PC-9 (cell line): ENCODE data around the gene AMMECR1. TPM values are rescaled to one million over a fixed set of nuclear protein-coding genes. Genes with fewer than 3 reads are reported as not detected.
"Not testable (repeated sequence)": the region's sequence is repeated elsewhere in the genome, so short reads cannot be mapped to it uniquely, and the experiment has no call there.

Experiments used
- BruUV-seq: library from RNA; stranded (reverse); fragments of 400-500 nt; replicated peaks from 2 replicates; lab custom pipeline; 2021; lab: Mats Ljungman, UMichigan
- CTCF ChIA-PET: fragments of 300-600 bp; sonication (Branson Sonifier 250); formaldehyde crosslinking; loops from one replicate; lab custom pipeline; 2022; ENCODE audit warnings: antibody characterized with exemption; lab: Charles Lee
- POLR2A ChIA-PET: fragments of 300-600 bp; sonication (Branson Sonifier 250); formaldehyde crosslinking; loops from one replicate; lab custom pipeline; 2022; ENCODE audit warnings: antibody characterized with exemption; ENCODE audit not compliant: unreplicated experiment; lab: Charles Lee
- DNase-seq, 2 experiments: peaks; one replicate each; pipeline versions ENCODE4 v3.0.0 to v3.0.0-alpha.2; 2015 to 2022; ENCODE audit warnings: mixed read lengths in 1 of 2
- H2AFZ ChIP-seq: fragments of 200-600 bp; sonication (generic); 2 replicates; pipeline ENCODE4 v1.8.1; 2017; ENCODE audit warnings: antibody characterized with exemption
- H3F3A ChIP-seq: fragments of 200-600 bp; sonication (generic); 2 replicates; pipeline ENCODE4 v1.8.1; 2017; ENCODE audit warnings: antibody characterized with exemption, mild to moderate bottlenecking, low read depth; ENCODE audit not compliant: insufficient read depth
- H3K27ac ChIP-seq: fragments of 200-600 bp; sonication (generic); 2 replicates; pipeline ENCODE4 v1.6.1; 2016; ENCODE audit warnings: mixed run types
- H3K27me3 ChIP-seq: fragments of 200-600 bp; sonication (generic); 2 replicates; pipeline ENCODE4 v1.6.1; 2016; ENCODE audit warnings: low read depth, mixed run types; ENCODE audit not compliant: insufficient read depth
- H3K36me3 ChIP-seq: fragments of 200-600 bp; sonication (generic); 2 replicates; pipeline ENCODE4 v1.6.1; 2016; ENCODE audit warnings: low read depth, mixed run types
- H3K4me1 ChIP-seq: fragments of 200-600 bp; sonication (generic); replicated peaks from 2 replicates; pipeline ENCODE4 v1.6.1; 2016; ENCODE audit warnings: mixed run types; ENCODE audit not compliant: insufficient read depth
- H3K4me2 ChIP-seq: fragments of 200-600 bp; sonication (generic); 2 replicates; pipeline ENCODE4 v1.6.1; 2017; ENCODE audit warnings: mixed run types
- H3K4me3 ChIP-seq: fragments of 200-600 bp; sonication (generic); 2 replicates; pipeline ENCODE4 v1.6.1; 2016; ENCODE audit warnings: mixed run types
- H3K79me2 ChIP-seq: fragments of 200-600 bp; sonication (generic); 2 replicates; pipeline ENCODE4 v1.6.1; 2017; ENCODE audit warnings: low read depth, mixed run types
- H3K9me2 ChIP-seq: fragments of 200-600 bp; sonication (generic); 2 replicates; pipeline ENCODE4 v1.8.1; 2017; ENCODE audit warnings: mild to moderate bottlenecking; ENCODE audit not compliant: insufficient read depth
- H3K9me3 ChIP-seq: fragments of 200-600 bp; sonication (generic); 2 replicates; pipeline ENCODE4 v1.8.1; 2016; ENCODE audit warnings: low read depth; ENCODE audit not compliant: insufficient read depth
- H4K20me1 ChIP-seq: fragments of 200-600 bp; sonication (generic); 2 replicates; pipeline ENCODE4 v1.8.1; 2017; ENCODE audit not compliant: insufficient read depth
- EZH2 ChIP-seq: fragments of 200-600 bp; sonication (generic); IDR thresholded peaks from 2 replicates; pipeline ENCODE4 v1.8.0; 2017; ENCODE audit warnings: antibody characterized with exemption, low read depth
- intact Hi-C: fragments of 100-400 bp; cut with micrococcal nuclease; formaldehyde crosslinking; loops from one replicate; pipeline ENCODE4 v1.10.0; 2022; ENCODE audit not compliant: unreplicated experiment
- total RNA-seq: library from RNA; stranded (reverse); gene quantifications from 2 replicates; pipeline ENCODE4 v1.2.3, GENCODE V29; 2021
- TF ChIP-seq, protein P1 (sequence below): fragments of 200-600 bp; sonication (generic); conservative IDR thresholded peaks from 2 replicates; pipeline ENCODE4 v1.6.1; 2017; ENCODE audit warnings: mixed run types, antibody characterized with exemption, mild to moderate bottlenecking, moderate library complexity

Gene AMMECR1
- total RNA-seq, 1 experiment from 2014 or later: 35.4 TPM

GRCh38 chrX:110248578-110248977 lies 69.3 kb downstream of the AMMECR1 start:
- no peaks in the 10 kb centered on the region for H3F3A ChIP-seq
- intact Hi-C loops: no loop called here
- no peaks in the 10 kb centered on the region for H3K9me2 ChIP-seq
- H3K4me2 ChIP-seq: no peak overlapping the region
- DNase-seq: no peak
- H3K9me3 ChIP-seq: no peaks in the 10 kb centered on the region
- no peaks in the 10 kb centered on the region for H3K4me1 ChIP-seq
- no peaks in the 10 kb centered on the region for H3K27me3 ChIP-seq
- TF ChIP-seq, protein P1, sequence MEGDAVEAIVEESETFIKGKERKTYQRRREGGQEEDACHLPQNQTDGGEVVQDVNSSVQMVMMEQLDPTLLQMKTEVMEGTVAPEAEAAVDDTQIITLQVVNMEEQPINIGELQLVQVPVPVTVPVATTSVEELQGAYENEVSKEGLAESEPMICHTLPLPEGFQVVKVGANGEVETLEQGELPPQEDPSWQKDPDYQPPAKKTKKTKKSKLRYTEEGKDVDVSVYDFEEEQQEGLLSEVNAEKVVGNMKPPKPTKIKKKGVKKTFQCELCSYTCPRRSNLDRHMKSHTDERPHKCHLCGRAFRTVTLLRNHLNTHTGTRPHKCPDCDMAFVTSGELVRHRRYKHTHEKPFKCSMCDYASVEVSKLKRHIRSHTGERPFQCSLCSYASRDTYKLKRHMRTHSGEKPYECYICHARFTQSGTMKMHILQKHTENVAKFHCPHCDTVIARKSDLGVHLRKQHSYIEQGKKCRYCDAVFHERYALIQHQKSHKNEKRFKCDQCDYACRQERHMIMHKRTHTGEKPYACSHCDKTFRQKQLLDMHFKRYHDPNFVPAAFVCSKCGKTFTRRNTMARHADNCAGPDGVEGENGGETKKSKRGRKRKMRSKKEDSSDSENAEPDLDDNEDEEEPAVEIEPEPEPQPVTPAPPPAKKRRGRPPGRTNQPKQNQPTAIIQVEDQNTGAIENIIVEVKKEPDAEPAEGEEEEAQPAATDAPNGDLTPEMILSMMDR: no peak
- TF ChIP-seq EZH2: no peak
- H4K20me1 ChIP-seq: no peaks in the 10 kb centered on the region
- no peaks in the 10 kb centered on the region for H3K36me3 ChIP-seq
- peaks cover 18% of the 10 kb centered on the region for H3K79me2 ChIP-seq
- no peak overlapping the region for H2AFZ ChIP-seq
- H3K27ac ChIP-seq: no peak overlapping the region
- BruUV-seq: no TSS peak
- POLR2A ChIA-PET: no interaction called here
- no peak overlapping the region for H3K4me3 ChIP-seq
- CTCF ChIA-PET: no interaction called here

DNA sequence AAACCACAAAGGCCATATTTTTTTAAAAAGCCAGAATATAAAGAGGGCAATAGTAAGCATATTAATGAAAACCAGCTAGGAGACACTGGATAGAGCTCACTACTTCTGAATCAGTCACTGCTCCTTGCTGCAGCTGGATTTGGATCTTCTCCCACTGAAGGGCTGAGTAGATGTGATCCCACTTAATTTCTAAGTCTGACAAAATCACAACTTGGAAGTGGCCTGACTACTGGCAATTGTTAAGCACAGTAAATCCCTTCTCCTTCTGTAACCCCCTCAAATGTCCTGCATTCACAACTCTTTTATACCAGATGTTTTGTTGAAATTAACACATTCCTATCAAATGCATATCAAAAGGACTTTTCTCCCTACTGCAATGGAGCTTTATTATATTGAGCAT lies 72.9 kb downstream of the AMMECR1 start:
- intact Hi-C loops: no loop called here
- Histone ChIP-seq H3K27ac (no peak overlapping the region), H3K36me3 (no peaks in the 10 kb centered on the region), H3K4me1 (no peaks in the 10 kb centered on the region), H3F3A (no peaks in the 10 kb centered on the region), H3K79me2 (peaks cover 36% of the 10 kb centered on the region), H3K9me2 (no peaks in the 10 kb centered on the region), H3K27me3 (no peaks in the 10 kb centered on the region), H3K9me3 (no peaks in the 10 kb centered on the region), H3K4me2 (no peak overlapping the region), H3K4me3 (no peak overlapping the region), H4K20me1 (no peaks in the 10 kb centered on the region), H2AFZ (no peak overlapping the region)
- POLR2A ChIA-PET: interaction anchor here (0.5 kb wide), 1 partner anchor 36 kb away, joined by 6 read pairs; no protein-coding TSS in a partner anchor
- TF ChIP-seq EZH2: no peak
- TF ChIP-seq, protein P1: no peak
- DNase-seq: no peak
- no TSS peak for BruUV-seq
- CTCF ChIA-PET: no interaction called here

GRCh38 chrX:110242371-110242770 lies 75.5 kb downstream of the AMMECR1 start:
- Histone ChIP-seq H4K20me1 (no peaks in the 10 kb centered on the region), H3K4me3 (no peak overlapping the region), H3K9me3 (no peaks in the 10 kb centered on the region), H3K36me3 (no peaks in the 10 kb centered on the region), H3K27ac (no peak overlapping the region), H3K4me2 (no peak overlapping the region), H3K27me3 (no peaks in the 10 kb centered on the region), H3K4me1 (no peaks in the 10 kb centered on the region), H3K79me2 (peaks cover 26% of the 10 kb centered on the region; the same call in 1 of the 2 replicates), H3F3A (no peaks in the 10 kb centered on the region), H2AFZ (no peak overlapping the region), H3K9me2 (no peaks in the 10 kb centered on the region)
- no peak for DNase-seq
- no peak for TF ChIP-seq EZH2
- intact Hi-C loops: no loop called here
- ChIA-PET CTCF (interaction anchor here (0.5 to 0.6 kb wide), 2 partner anchors 68 to 221 kb away, joined by 3 to 22 read pairs; no protein-coding TSS in a partner anchor), POLR2A (no interaction called here)
- no TSS peak for BruUV-seq

- H3K9me3 ChIP-seq: no peaks in the 10 kb centered on the region
- no peak for TF ChIP-seq EZH2
- TF ChIP-seq, protein P1: no peak
- no peaks in the 10 kb centered on the region for H3F3A ChIP-seq
- no peaks in the 10 kb centered on the region for H3K36me3 ChIP-seq
- ChIA-PET CTCF (no interaction called here), POLR2A (no interaction called here)
- no peak overlapping the region for H2AFZ ChIP-seq
- peak in 1 of 2 experiments; percentile 8 for DNase-seq
- no peaks in the 10 kb centered on the region for H3K4me1 ChIP-seq
- no peaks in the 10 kb centered on the region for H3K27me3 ChIP-seq
- intact Hi-C loops: no loop called here
- no peak overlapping the region for H3K27ac ChIP-seq
- H3K79me2 ChIP-seq: peaks cover 26% of the 10 kb centered on the region; the same call in 1 of the 2 replicates
- no TSS peak for BruUV-seq
- H3K4me3 ChIP-seq: no peak overlapping the region
- no peaks in the 10 kb centered on the region for H3K9me2 ChIP-seq
- H4K20me1 ChIP-seq: no peaks in the 10 kb centered on the region
- H3K4me2 ChIP-seq: no peak overlapping the region
Observed at GRCh38 chrX:110241816-110242215, 76.1 kb downstream of the AMMECR1 start.

DNA sequence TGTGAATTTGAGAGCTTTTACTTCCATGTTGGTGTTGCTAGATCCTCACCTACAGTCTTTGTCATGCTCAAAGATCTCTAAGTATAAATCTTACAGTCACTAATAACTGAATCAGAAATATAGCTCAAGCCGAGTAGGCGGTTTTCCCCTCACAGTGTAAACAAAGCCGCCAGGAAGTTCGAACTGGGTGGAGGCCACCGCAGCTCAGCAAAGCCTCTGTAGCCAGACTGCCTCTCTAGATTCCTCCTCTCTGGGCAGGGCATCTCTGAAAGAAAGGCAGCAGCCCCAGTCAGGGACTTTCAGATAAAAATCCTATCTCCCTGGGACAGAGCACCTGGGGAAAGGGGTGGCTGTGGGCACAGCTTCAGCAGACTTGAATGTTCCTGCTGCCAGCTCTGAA lies 79.6 kb downstream of the AMMECR1 start:
- H3K4me2 ChIP-seq, H3K4me3 ChIP-seq, H3K27me3 ChIP-seq, H3K9me3 ChIP-seq, intact Hi-C loops, H3K4me1 ChIP-seq, H4K20me1 ChIP-seq, BruUV-seq, CTCF ChIA-PET, H2AFZ ChIP-seq, H3K9me2 ChIP-seq, H3K36me3 ChIP-seq, H3F3A ChIP-seq, H3K27ac ChIP-seq: not testable (repeated sequence)
- POLR2A ChIA-PET: interaction anchor here (0.6 to 0.8 kb wide), 3 partner anchors 8 to 1754 kb away, joined by 4 to 5 read pairs (median 4); no protein-coding TSS in a partner anchor
- peak in 1 of 2 experiments; percentile 58 for DNase-seq
- H3K79me2 ChIP-seq: peaks cover 27% of the 10 kb centered on the region
